ENCODE data around the gene RARS2.

GRCh38 chr6:87639373-87639772 lies 49.6 kb upstream of the RARS2 start:
- TF ChIP-seq CTCF (IDR thresholded peaks at IDR 0.05 in 4 of 5, conservative IDR thresholded peaks at IDR 0.05 in 1 of 5) = no peak
- no peak for TF ChIP-seq POLR2A (IDR thresholded peaks at IDR 0.05)

Data from gastrocnemius medialis (tissue), 4 donors.